ENCODE results near the gene TENM3. TPM values are rescaled to one million over a fixed set of nuclear protein-coding genes. Genes with fewer than 3 reads are reported as not detected.

Gene TENM3
- total RNA-seq, 4 donors from 2014 or later: 0.69 to 8.2 (median 2.3) TPM

DNA sequence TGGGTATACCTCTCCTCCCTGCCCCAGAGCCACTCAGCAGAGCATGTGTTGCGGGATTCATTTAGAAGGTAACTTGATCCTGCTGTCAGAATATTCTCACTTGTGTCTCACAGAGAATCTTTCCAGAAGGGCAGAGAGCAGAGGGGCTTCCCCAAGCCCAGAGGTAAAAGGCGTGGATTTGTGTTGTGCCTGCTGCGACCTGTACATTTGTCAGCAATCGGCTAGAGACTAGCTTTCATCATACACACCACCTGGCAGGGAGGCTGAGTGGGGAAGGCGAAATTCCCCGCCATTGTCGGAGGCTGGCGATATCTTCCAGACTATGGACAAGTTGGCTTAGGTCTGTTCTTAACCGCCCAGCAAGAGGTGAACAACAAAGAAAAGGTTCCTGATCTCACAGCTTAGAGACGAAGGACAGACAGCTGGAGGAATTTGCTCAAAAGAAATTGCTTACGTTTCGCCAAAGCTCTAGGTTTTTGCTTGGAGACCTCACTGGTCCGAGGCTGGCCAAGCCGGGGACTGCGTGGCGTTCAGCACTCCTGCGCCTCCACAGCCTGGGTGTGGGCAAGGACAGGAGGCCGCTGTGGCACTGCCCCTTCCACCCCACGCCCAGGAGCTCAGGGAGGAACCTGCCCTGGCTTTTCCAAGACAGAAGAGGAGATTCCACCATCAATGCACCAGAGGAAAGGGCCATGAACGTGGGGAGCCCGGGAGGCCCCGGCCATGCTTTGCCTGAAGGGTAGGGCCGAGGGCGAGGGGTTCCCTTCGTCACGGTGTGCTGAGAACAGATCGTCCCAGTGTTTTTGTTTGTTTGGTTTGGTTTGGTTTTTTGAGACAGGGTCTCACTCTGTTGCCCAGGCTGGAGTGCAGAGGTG is 604.6 kb downstream of the TENM3 start:
- intact Hi-C loops (cut with DNase I; ENCODE audit: low total_unique reads): no loop called here
- WGBS, 2 donors: 70% methylated on average over 27 of the region's 27 CpGs
- no peak overlapping the region for H3K4me3 ChIP-seq (ENCODE audit: low read depth, poor library complexity, severe bottlenecking)
- no peak for DNase-seq (ENCODE audit: low spot score in 2 of 2)
- TF ChIP-seq POLR2A (IDR thresholded peaks at IDR 0.05) (no peak), CTCF (IDR thresholded peaks at IDR 0.05) (no peak)

DNA sequence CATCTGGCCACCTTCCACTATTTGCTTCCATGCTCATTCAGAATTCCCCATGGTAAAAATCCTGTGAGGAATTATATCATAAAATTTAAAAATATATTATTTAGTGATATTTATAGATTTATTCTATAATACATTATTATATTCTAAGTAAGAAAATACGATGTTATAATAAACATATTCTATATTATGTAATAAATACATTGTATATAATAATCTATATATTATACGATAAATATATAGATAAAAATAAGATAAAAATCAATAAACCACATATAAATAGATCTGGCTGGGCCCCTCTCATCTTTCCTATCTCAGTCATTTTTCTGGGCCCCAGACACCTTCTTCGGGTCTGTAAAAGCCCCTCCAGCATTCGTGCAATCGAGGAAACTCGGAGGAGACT is 605.5 kb downstream of the TENM3 start:
- DNase-seq (ENCODE audit: low spot score in 2 of 2): no peak
- intact Hi-C loops (cut with DNase I; ENCODE audit: low total_unique reads): no loop called here
- TF ChIP-seq CTCF (IDR thresholded peaks at IDR 0.05): no peak
- TF ChIP-seq POLR2A (IDR thresholded peaks at IDR 0.05): no peak
- H3K4me3 ChIP-seq (ENCODE audit: low read depth, poor library complexity, severe bottlenecking): no peak overlapping the region
- WGBS, 2 donors: 93 to 95% methylated on average over 6 of the region's 6 CpGs

Data from lower leg skin (tissue), 4 donors.